ENCODE results near the gene IRF2BP2.

DNA sequence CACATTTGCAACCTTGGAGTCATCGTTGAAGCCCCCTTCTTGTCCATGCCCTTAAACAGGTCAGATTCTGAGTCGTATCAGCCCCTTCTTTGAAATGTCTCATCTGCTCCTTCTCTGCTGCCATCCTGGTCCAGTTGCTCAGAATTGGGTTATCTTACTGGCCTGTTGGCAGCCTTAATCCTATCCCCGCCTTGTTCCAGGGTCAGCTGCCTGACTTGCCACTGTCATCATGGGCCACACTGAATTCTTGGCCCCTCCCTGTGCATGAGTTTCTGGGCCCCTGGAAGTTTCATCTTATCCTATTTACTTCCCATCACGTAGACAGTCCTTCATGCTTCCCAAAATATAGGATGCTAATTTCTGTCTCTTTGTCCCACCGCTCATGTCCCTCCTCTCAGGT lies 23.7 kb downstream of the IRF2BP2 start:
- TF ChIP-seq, protein P1, sequence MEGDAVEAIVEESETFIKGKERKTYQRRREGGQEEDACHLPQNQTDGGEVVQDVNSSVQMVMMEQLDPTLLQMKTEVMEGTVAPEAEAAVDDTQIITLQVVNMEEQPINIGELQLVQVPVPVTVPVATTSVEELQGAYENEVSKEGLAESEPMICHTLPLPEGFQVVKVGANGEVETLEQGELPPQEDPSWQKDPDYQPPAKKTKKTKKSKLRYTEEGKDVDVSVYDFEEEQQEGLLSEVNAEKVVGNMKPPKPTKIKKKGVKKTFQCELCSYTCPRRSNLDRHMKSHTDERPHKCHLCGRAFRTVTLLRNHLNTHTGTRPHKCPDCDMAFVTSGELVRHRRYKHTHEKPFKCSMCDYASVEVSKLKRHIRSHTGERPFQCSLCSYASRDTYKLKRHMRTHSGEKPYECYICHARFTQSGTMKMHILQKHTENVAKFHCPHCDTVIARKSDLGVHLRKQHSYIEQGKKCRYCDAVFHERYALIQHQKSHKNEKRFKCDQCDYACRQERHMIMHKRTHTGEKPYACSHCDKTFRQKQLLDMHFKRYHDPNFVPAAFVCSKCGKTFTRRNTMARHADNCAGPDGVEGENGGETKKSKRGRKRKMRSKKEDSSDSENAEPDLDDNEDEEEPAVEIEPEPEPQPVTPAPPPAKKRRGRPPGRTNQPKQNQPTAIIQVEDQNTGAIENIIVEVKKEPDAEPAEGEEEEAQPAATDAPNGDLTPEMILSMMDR (IDR thresholded peaks at IDR 0.05): no peak
- TF ChIP-seq POLR2A (IDR thresholded peaks at IDR 0.05): no peak
